ENCODE data around the gene M6PR. TPM values are rescaled to one million over a fixed set of nuclear protein-coding genes. Genes with fewer than 3 reads are reported as not detected.
"Not testable (repeated sequence)": the region's sequence is repeated elsewhere in the genome, so short reads cannot be mapped to it uniquely, and the experiment has no call there.

Gene M6PR
- total RNA-seq, 1 experiment from 2014 or later = 241 TPM

DNA sequence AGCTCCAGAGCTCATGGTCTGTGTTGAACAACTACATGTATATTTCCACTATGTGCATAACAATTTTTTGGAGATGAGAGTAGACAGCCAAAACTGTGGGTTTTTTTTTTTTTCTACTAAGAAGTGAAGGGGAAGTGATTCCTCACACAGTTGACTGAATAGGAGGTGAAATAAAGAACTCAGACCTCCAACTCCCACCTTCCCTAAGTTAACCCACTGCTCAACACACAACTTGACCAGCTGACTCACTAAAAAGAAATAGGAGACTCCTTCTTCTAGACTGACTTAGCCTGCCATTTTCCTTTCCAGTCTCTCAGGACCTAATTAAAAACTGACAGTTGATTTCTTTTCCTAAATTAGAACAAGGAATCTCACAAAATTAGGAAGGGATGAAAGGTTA, 1.7 kb downstream of the M6PR start:
- H3K27me3 Mint-ChIP-seq (ENCODE audit: unreplicated experiment) = no peaks in the 10 kb centered on the region
- H3K4me3 Mint-ChIP-seq (ENCODE audit: low read depth, unreplicated experiment) = peak overlapping the region; percentile 87
- peaks cover 20% of the 10 kb centered on the region for H3K4me1 Mint-ChIP-seq (ENCODE audit: low read depth, unreplicated experiment)
- BruUV-seq (replicated peaks) = no TSS peak
- CTCF ChIA-PET = no interaction called here
- no peaks in the 10 kb centered on the region for H3K9me3 Mint-ChIP-seq (ENCODE audit: low read depth, unreplicated experiment)
- DNase-seq = no peak
- H3K36me3 Mint-ChIP-seq (ENCODE audit: insufficient read depth, unreplicated experiment) = peaks cover 51% of the 10 kb centered on the region
- TF ChIP-seq, protein P1, sequence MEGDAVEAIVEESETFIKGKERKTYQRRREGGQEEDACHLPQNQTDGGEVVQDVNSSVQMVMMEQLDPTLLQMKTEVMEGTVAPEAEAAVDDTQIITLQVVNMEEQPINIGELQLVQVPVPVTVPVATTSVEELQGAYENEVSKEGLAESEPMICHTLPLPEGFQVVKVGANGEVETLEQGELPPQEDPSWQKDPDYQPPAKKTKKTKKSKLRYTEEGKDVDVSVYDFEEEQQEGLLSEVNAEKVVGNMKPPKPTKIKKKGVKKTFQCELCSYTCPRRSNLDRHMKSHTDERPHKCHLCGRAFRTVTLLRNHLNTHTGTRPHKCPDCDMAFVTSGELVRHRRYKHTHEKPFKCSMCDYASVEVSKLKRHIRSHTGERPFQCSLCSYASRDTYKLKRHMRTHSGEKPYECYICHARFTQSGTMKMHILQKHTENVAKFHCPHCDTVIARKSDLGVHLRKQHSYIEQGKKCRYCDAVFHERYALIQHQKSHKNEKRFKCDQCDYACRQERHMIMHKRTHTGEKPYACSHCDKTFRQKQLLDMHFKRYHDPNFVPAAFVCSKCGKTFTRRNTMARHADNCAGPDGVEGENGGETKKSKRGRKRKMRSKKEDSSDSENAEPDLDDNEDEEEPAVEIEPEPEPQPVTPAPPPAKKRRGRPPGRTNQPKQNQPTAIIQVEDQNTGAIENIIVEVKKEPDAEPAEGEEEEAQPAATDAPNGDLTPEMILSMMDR (IDR thresholded peaks at IDR 0.05; ENCODE audit: unreplicated experiment) = no peak
- intact Hi-C loops (cut with micrococcal nuclease; ENCODE audit: unreplicated experiment) = no loop called here
- no peak overlapping the region for H3K27ac Mint-ChIP-seq (ENCODE audit: unreplicated experiment)

DNA sequence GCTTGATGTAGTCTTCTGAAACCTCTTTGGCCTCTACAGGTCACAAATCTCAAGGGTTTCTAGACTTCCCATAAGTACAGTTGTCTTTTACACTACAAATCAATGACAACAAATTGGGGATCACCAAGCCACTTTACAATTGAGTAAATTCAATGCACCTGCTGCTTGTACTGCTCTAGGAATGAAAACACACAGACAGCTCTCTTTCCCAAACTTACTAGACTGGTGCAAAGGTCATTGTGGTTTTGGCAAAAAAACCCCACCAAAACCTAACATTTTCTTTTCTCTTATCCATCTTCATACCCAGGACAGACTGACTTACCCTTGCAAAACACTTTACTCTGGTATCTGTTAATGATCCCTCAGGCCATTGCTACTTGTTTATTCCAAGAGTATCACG, 2.7 kb downstream of the M6PR start:
- Mint-ChIP-seq H3K4me1 (ENCODE audit: low read depth, unreplicated experiment) (peaks cover 20% of the 10 kb centered on the region), H3K4me3 (ENCODE audit: low read depth, unreplicated experiment) (no peak overlapping the region), H3K9me3 (ENCODE audit: low read depth, unreplicated experiment) (no peaks in the 10 kb centered on the region), H3K27ac (ENCODE audit: unreplicated experiment) (no peak overlapping the region), H3K27me3 (ENCODE audit: unreplicated experiment) (no peaks in the 10 kb centered on the region), H3K36me3 (ENCODE audit: insufficient read depth, unreplicated experiment) (peaks cover 60% of the 10 kb centered on the region)
- TF ChIP-seq, protein P1 (IDR thresholded peaks at IDR 0.05; ENCODE audit: unreplicated experiment) = no peak
- no TSS peak for BruUV-seq (replicated peaks)
- no peak for DNase-seq
- CTCF ChIA-PET = no interaction called here
- intact Hi-C loops (cut with micrococcal nuclease; ENCODE audit: unreplicated experiment) = no loop called here

- H3K9me3 Mint-ChIP-seq (ENCODE audit: low read depth, unreplicated experiment) = no peaks in the 10 kb centered on the region
- no peak overlapping the region for H3K27ac Mint-ChIP-seq (ENCODE audit: unreplicated experiment)
- TF ChIP-seq, protein P1 (IDR thresholded peaks at IDR 0.05; ENCODE audit: unreplicated experiment) = no peak
- no peak for DNase-seq
- CTCF ChIA-PET = no interaction called here
- no peak overlapping the region for H3K4me3 Mint-ChIP-seq (ENCODE audit: low read depth, unreplicated experiment)
- H3K4me1 Mint-ChIP-seq (ENCODE audit: low read depth, unreplicated experiment) = peaks cover 20% of the 10 kb centered on the region
- BruUV-seq (replicated peaks) = no TSS peak
- intact Hi-C loops (cut with micrococcal nuclease; ENCODE audit: unreplicated experiment) = no loop called here
- H3K36me3 Mint-ChIP-seq (ENCODE audit: insufficient read depth, unreplicated experiment) = peaks cover 47% of the 10 kb centered on the region
- H3K27me3 Mint-ChIP-seq (ENCODE audit: unreplicated experiment) = no peaks in the 10 kb centered on the region
Measured at GRCh38 chr12:8943565-8944186, 5.8 kb downstream of the M6PR start.

- no TSS peak for BruUV-seq (replicated peaks)
- peaks cover 38% of the 10 kb centered on the region for H3K36me3 Mint-ChIP-seq (ENCODE audit: insufficient read depth, unreplicated experiment)
- CTCF ChIA-PET = interaction anchor here (0.5 kb wide), 1 partner anchor 187 kb away, joined by 3 read pairs; no protein-coding TSS in a partner anchor
- H3K4me1 Mint-ChIP-seq (ENCODE audit: low read depth, unreplicated experiment) = peaks cover 11% of the 10 kb centered on the region
- H3K4me3 Mint-ChIP-seq (ENCODE audit: low read depth, unreplicated experiment) = no peak overlapping the region
- TF ChIP-seq, protein P1 (IDR thresholded peaks at IDR 0.05; ENCODE audit: unreplicated experiment) = no peak
- no peak for DNase-seq
- intact Hi-C loops (cut with micrococcal nuclease; ENCODE audit: unreplicated experiment) = no loop called here
- no peaks in the 10 kb centered on the region for H3K27me3 Mint-ChIP-seq (ENCODE audit: unreplicated experiment)
- H3K27ac Mint-ChIP-seq (ENCODE audit: unreplicated experiment) = no peak overlapping the region
- H3K9me3 Mint-ChIP-seq (ENCODE audit: low read depth, unreplicated experiment) = no peaks in the 10 kb centered on the region
Measured at GRCh38 chr12:8941691-8942478, 7.6 kb downstream of the M6PR start.

GRCh38 chr12:8937842-8938442, 11.5 kb downstream of the M6PR start:
- intact Hi-C loops (cut with micrococcal nuclease; ENCODE audit: unreplicated experiment); H3K9me3 Mint-ChIP-seq (ENCODE audit: low read depth, unreplicated experiment); H3K4me1 Mint-ChIP-seq (ENCODE audit: low read depth, unreplicated experiment); DNase-seq; H3K27ac Mint-ChIP-seq (ENCODE audit: unreplicated experiment); H3K27me3 Mint-ChIP-seq (ENCODE audit: unreplicated experiment); BruUV-seq (replicated peaks); H3K4me3 Mint-ChIP-seq (ENCODE audit: low read depth, unreplicated experiment); CTCF ChIA-PET: not testable (repeated sequence)
- peaks cover 24% of the 10 kb centered on the region for H3K36me3 Mint-ChIP-seq (ENCODE audit: insufficient read depth, unreplicated experiment)
